HG02981 (cell line): ENCODE data around the gene CRISPLD2.

Experiments
- ATAC-seq: cut with Tn5 transposase; IDR thresholded peaks from one replicate; pipeline ENCODE4 v1.9.1; 2021; ENCODE audit warnings: mild to moderate bottlenecking, moderate library complexity; ENCODE audit not compliant: unreplicated experiment

Gene CRISPLD2

GRCh38 chr16:84879569-84880487 lies 60.0 kb downstream of the CRISPLD2 start:
- no peak for ATAC-seq

GRCh38 chr16:84881702-84882521 lies 62.1 kb downstream of the CRISPLD2 start:
- no peak for ATAC-seq

GRCh38 chr16:84883301-84883700 lies 63.5 kb downstream of the CRISPLD2 start:
- ATAC-seq, result no peak

GRCh38 chr16:84884246-84884595 lies 64.4 kb downstream of the CRISPLD2 start:
- no peak for ATAC-seq

- no peak for ATAC-seq
Observed at GRCh38 chr16:84884596-84885341, 65.0 kb downstream of the CRISPLD2 start.

GRCh38 chr16:84885342-84885910 lies 65.6 kb downstream of the CRISPLD2 start:
- ATAC-seq, result no peak

GRCh38 chr16:84886497-84887090 lies 66.8 kb downstream of the CRISPLD2 start:
- ATAC-seq, result no peak

GRCh38 chr16:84887207-84887606 lies 67.4 kb downstream of the CRISPLD2 start:
- no peak for ATAC-seq

- ATAC-seq, result no peak
Observed at GRCh38 chr16:84888450-84888849, 68.7 kb downstream of the CRISPLD2 start.

GRCh38 chr16:84889066-84889465 lies 69.3 kb downstream of the CRISPLD2 start:
- ATAC-seq, result no peak

- ATAC-seq, result no peak
Observed at GRCh38 chr16:84890427-84890826, 70.6 kb downstream of the CRISPLD2 start.

- no peak for ATAC-seq
Observed at GRCh38 chr16:84891149-84891795, 71.5 kb downstream of the CRISPLD2 start.

GRCh38 chr16:84892097-84892496 lies 72.3 kb downstream of the CRISPLD2 start:
- ATAC-seq, result no peak

- ATAC-seq, result no peak
Observed at GRCh38 chr16:84893467-84893848, 73.7 kb downstream of the CRISPLD2 start.

GRCh38 chr16:84893849-84894599 lies 74.2 kb downstream of the CRISPLD2 start:
- ATAC-seq, result no peak

GRCh38 chr16:84895016-84895415 lies 75.2 kb downstream of the CRISPLD2 start:
- no peak for ATAC-seq

GRCh38 chr16:84896847-84897246 lies 77.1 kb downstream of the CRISPLD2 start:
- ATAC-seq, result no peak

- ATAC-seq, result no peak
Observed at GRCh38 chr16:84897911-84898377, 78.2 kb downstream of the CRISPLD2 start.

GRCh38 chr16:84898447-84898846 lies 78.7 kb downstream of the CRISPLD2 start:
- no peak for ATAC-seq
